C4-2B (cell line): Measurements from ENCODE around the gene SULT1C4.

Source experiments
- H3K27ac ChIP-seq: fragments of 450-650 bp; 2 replicates; pipeline ENCODE4 v1.5.1; 2017
- ZFX ChIP-seq: fragments of 450-650 bp; IDR thresholded peaks from 2 replicates; pipeline ENCODE4 v1.6.1; 2017
- TF ChIP-seq, protein P1 (sequence below): fragments of 450-650 bp; conservative IDR thresholded peaks from 2 replicates; pipeline ENCODE4 v1.5.1; 2017; ENCODE audit warnings: mild to moderate bottlenecking

Gene SULT1C4

DNA sequence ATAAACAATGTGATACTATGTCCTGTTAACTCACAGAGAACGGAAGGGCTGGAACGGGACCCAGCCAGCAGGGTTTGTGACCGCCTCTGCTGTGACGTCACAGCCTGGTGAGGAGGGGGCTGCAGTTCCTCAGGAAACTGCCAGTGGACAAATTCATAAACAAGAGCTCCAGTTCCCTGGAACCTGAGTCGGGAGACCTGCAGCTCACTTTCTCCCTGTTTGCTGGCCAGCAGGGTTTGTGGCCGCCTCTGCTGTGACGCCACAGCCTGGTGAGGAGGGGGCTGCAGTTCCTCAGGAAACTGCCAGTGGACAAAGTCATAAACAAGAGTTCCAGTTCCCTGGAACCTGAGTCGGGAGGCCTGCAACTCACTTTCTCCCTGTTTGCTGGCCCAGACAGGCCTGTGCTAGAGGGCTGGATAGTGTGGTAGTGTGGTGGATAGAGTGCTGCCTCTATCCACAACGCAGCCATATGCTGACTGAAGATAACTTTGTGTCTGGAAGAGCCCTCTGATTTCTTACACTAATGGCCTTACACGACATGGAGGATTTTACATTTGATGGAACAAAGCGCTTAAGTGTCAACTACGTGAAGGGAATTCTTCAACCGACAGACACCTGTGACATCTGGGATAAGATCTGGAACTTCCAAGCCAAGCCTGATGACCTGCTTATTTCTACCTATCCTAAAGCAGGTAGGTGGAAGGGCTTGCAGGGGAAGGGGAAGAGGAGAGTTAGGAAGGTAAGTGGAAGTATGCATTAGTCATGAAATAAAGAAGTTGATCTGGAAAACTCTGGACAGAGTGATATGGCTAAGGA is at the start of gene SULT1C4:
TSS of gene SULT1C4 (plus strand) at position 140 of the 816 bp plus-strand sequence. CDS start at position 524, 384 bp downstream.
- no peak within 1 kb of the TSS for H3K27ac ChIP-seq
- no peak for TF ChIP-seq ZFX
- TF ChIP-seq, protein P1, sequence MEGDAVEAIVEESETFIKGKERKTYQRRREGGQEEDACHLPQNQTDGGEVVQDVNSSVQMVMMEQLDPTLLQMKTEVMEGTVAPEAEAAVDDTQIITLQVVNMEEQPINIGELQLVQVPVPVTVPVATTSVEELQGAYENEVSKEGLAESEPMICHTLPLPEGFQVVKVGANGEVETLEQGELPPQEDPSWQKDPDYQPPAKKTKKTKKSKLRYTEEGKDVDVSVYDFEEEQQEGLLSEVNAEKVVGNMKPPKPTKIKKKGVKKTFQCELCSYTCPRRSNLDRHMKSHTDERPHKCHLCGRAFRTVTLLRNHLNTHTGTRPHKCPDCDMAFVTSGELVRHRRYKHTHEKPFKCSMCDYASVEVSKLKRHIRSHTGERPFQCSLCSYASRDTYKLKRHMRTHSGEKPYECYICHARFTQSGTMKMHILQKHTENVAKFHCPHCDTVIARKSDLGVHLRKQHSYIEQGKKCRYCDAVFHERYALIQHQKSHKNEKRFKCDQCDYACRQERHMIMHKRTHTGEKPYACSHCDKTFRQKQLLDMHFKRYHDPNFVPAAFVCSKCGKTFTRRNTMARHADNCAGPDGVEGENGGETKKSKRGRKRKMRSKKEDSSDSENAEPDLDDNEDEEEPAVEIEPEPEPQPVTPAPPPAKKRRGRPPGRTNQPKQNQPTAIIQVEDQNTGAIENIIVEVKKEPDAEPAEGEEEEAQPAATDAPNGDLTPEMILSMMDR: no peak

DNA sequence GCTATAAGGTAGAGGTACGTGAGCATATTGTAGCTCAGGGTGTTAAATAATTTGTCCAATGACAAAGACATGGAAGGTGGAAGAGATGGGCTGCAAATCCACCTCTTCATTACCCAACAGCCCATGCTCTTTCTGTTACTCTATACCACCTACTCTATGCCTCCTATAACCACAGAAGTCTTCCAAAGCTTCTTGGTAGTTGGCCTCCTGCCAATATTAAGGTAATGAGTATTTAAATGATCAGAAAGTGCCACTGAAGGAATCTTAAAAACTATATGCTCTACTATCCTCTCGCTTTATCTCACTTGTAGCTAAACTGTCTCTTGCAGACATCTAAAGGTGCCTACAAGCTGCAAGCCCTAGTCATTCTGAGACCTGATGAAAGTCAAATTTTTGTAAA is 48.0 kb upstream of the SULT1C4 start:
- TF ChIP-seq ZFX: no peak
- TF ChIP-seq, protein P1: no peak
- H3K27ac ChIP-seq: no peak overlapping the region

DNA sequence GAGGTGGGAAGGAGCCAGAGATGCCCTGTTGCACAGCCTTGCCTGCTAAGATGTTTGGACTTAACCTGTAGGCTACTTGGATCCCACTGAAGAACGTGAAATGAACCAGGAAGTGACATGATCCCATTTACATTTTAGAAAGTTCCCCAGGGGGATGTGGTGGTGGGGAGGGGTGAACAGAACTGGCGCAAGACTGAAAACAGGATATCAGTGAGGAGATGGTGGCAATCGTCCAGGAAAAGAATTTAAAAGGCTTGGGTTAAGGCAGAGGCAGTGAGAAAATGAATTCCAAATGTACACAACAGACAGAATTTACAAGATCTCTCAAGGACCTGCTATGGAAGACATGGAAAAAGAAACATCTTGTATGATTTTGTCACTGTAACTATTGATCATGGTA is 46.8 kb upstream of the SULT1C4 start:
- TF ChIP-seq ZFX: no peak
- H3K27ac ChIP-seq: no peak overlapping the region

DNA sequence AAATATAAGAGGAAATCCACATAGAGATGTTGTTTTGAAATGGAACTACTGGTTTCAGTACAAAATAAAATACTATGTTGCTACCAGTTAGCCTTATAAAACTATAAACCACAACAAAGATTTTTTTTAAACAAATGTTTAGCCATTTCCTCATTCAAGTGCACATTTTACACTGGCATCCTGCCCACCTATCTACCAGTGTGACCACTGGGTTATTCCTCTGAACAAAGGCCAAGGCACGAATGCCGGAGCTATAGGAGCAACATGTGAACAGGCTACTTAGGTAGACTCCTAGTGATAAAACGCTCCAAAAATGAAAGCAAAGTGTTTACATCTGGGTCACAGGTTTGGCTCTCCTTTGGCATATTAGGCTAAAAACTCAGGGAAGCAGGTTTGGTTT is 31.8 kb upstream of the SULT1C4 start:
- TF ChIP-seq ZFX: no peak
- TF ChIP-seq, protein P1: no peak
- H3K27ac ChIP-seq: no peak overlapping the region

DNA sequence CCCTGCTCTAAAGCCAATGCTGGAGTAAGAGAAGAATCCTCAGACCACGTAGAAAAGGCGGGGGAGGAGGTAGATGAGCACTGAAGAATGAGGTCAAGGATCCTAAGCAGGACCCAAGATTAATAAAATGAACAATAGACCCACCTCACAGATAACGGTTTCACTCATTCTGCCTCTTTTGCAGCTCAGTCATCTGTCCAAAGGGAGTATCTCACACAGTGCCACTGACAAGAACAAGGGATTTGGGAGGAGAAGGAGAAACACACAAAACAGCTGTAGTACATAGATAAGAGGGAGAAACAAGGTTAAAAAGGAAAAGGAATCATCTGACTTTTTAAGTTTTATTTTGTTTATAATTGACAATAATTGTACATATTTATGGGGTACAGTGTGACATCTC is 30.9 kb upstream of the SULT1C4 start:
- TF ChIP-seq, protein P1: no peak
- no peak for TF ChIP-seq ZFX
- no peak overlapping the region for H3K27ac ChIP-seq

DNA sequence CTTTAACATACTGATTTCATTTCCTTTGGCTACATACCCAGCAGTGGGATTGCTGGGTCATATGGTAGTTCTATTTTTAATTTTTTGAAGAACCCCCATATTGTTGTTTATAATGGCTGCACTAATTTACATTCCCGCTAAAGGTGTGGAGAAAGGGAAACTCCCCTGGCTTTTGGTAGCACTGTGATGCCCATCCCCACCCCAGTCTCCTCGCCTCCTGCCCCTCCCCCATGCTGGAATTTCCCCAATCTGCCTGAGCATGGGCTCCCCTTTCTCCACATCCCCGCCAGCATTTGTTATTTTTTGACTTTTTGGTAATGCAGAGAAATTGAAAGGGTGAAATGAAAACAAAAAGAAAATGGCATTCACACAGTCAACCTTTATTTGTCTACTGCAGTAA is 30.0 kb upstream of the SULT1C4 start:
- H3K27ac ChIP-seq: no peak overlapping the region
- TF ChIP-seq, protein P1: no peak
- no peak for TF ChIP-seq ZFX

DNA sequence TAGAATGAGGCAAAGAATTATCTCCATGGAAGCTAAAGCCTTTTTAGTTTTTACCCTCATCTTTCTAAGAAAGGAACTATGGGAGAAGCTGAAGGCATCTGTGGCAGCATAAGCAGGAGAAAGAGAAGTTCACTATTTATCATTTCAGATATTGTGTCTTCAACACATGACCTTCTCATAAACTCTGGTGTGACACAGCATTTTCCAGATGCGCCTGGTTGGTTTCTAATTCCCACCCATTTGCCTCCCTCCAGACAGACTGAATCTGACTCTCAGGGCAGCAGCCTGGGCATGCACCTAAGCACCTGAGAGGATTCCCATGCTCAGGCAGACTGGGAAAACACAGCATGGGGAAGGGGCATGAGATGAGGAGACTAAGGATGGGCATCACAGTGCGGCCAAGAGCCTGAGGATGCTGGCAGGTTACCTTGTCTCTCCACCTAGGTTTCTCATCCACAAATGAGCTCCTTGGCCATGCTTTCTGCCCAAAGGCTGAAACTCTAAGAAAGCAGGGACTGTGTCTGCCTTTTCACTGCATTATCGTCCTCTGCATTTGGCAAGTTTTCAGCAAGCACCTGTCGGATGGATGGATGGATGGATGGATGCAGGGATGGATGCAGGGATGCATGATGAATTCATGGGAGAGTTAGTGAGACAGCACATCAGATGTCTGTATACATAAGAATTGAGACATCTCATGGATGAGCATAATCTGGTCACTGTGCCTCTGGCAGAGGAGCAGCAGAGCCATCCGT is 28.8 kb upstream of the SULT1C4 start:
- TF ChIP-seq ZFX: no peak
- TF ChIP-seq, protein P1: no peak
- H3K27ac ChIP-seq: no peak overlapping the region
